CD4-positive, alpha-beta T cell treated with Interleukin-6 at 100 ng/mL for 8 hours (primary cell): ENCODE results near the gene TAF13.
A peak's percentile ranks its signal among the peaks of the same experiment; 100 is the strongest.
"Not testable (repeated sequence)": the region's sequence is repeated elsewhere in the genome, so short reads cannot be mapped to it uniquely, and the experiment has no call there.

Experiments used
- DNase-seq: peaks from one replicate; pipeline ENCODE4 v3.0.0-alpha.2; 2020; ENCODE audit warnings: mixed read lengths, low spot score

TAF13 gene

DNA sequence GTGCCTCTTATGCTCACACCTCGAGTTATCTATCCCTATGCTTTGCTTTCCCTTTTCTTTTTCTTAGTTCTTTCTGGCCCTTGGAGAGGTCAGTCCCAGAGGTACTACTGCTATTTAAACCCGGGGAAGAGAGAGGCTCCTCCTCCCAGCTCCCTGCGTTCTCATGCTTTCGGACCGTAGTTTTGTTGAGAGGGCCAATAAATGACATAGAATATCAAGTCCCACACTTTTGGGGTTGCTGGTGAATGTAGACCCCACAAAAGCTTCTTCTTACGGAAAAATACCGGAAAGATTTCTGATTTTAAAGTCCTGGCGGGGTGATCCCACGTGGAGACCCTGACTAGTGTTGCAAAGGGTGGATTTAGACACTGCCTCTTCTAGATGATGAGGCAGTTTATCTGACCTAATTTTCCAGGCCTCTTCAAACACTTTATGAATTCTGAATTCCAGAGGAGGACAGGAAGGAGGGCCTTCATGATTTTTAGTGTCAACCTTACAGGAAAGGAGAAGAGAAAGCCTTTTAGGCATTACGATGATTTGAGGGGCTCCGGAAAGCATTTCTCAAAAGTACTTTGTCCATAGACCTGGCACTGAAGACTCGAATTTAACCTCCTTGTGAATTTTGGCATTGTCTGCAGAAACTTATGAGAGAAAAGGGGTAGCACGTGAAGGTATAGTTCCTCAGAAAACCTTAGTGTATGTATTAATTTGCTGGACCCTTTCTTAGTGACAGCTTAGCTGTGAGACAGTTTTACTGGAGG lies 15.5 kb upstream of the TAF13 start:
- no peak for DNase-seq

- peak; percentile 85 for DNase-seq
Observed at GRCh38 chr1:109090196-109091077, 14.6 kb upstream of the TAF13 start, which contains the start of gene TMEM167B. Gene TMEM167B (plus strand): TSS chr1:109090764. CDS start chr1:109090873, 109 bp downstream.

DNA sequence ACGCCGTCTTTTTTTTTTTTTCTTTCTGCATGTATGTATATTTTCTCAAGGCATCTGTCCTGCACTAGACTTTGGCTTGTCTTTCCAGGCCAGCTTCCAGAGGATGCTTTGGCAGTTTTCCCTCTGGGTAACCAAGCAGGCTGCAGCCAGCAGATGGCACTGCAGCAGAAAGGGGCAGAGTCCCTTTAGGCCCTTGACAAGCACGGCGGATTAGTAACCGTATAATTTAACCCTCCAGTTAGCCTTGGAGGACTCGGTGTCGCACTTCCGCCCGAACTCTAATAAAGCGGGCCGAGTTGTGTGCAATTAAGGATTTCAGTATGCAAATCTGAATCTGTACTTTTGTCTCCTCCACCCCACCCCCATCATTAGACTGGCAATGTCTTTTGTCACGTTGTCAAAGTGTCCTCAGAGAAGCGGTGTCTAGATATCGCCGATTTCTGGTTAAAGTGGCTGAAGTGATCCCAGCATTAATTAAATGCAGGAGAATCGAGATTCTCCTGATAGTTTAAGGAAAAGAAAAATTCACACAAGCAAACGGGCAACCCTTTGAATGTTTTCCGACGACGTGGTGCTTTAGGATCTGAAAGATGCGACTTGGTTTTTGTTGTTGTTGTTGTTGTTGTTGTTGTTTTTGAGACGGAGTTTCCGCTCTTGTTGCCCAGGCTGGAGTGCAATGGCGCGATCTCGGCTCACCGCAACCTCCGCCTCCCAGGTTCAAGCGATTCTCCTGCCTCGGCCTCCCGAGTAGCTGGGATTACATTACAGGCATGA lies 13.6 kb upstream of the TAF13 start:
- DNase-seq, result peak; percentile 21

DNA sequence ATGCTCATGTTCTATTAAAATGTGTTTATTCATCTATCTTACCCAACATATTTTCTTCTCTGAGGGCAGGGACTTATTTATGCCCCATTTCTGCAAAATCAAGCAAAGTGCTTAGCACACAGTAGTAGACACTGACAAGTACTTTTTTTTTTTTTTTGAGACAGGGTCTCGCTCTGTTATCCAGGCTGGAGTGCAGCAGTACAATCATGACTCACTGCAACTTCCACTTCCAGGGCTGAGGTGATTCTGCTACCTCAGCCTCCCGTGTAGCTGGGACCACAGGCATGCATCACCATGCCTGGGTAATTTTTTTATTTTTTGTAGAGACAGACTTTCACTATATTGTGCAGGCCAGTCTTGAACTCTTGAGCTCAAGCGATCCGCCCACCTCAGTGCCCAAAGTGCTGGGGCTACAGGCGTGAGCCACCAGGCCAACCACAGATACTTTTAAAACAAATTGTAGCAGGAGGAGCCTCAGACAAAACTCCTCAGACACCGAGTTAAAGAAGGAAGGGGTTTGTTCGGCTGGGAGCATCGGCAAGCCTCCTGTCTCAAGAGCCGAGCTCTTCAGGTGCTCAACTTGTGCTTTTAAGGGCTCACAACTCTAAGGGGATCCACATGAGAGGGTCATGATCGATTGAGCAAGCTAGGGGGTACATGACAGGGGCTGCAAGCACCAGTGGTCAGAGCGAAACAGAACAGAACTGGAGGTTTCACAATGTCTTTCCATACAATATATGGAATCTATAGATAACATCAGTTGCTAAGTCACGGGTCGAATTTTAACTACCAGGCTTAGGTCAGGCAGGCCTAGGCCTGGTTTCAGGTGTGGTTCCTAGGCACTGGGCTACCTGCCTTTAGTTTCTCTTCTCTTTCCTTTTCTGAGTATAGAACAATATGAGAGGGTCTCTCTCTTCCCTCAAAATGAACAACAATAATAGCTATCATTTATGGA lies 9.0 kb upstream of the TAF13 start:
- DNase-seq, result no peak

DNA sequence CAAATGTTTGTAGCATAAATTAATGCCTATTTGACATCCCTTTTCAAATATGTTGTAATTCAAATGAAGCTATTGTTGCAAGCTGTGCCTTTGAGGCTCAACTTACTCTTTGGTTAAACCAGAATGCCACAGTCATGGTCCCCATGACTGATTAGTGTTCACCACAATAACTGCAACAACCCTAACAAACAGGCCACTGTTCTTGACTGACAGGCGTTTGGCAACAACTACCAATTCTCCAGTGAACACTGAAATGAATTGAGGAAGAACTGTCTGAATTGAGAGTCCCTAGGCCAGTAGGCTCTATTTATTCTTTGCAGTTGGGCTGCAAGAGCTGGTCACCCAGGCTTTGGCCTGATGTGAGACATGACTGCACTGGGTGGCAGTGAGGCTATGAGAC lies 8.1 kb upstream of the TAF13 start:
- no peak for DNase-seq

DNA sequence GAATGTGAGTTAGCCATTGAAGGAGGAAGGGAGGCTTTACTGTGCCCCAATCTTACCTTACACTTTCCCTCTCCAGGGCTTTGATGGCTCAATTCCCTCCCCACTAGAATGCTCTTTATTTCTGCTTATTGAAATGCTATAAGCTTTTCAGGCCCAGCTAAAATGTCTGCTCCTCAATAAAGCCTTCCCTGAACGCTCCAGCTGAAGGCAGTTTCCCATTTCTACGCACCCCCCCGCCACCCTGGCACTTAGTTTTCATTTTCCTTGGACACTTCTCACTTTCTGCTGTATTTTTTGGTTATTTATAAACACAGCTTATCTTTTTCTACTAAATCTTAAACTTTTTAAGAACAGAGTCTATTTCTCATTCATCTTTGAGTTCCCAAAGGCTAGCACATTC lies 7.7 kb upstream of the TAF13 start:
- no peak for DNase-seq

GRCh38 chr1:109080441-109081082 lies 4.8 kb upstream of the TAF13 start:
- no peak for DNase-seq

GRCh38 chr1:109079240-109079622 lies 3.4 kb upstream of the TAF13 start:
- no peak for DNase-seq

DNA sequence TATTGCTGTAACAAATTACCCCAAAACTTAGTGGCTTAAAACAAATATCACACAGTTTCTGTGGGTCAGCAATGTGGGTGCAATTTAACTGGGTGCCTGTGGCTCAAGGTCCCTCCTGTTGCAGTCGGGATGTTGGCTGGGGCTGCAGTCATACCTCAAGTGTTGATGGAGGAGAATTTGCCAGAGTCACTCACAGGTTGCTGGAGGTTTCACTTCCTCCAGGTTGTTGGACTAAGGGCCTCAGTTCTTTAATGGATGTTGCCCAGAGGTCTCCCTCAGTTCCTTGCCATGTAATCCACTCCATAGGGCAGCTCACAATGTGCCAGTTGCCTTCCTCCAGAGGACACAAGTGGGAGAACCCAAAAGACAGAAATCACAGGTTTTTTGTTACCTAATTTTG lies 2.5 kb upstream of the TAF13 start:
- no peak for DNase-seq

DNA sequence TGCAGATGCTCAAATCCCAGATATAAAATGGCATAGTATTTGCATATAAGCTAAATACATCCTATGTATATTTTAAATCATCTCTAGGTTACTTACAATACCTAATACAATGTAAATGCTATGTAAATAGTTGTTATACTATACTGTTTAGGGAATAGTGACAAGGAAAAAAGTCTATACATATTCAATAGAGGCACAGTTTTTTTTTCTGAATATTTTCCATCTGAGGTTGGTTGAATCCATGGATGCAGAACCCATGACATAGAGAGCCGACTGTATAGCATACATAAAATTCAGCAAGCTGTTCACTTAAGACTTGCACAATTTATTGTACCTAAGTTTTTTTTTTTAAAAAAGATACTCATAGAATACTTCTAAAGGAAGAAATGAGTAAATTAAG lies 6.5 kb downstream of the TAF13 start:
- no peak for DNase-seq

- DNase-seq, result no peak
Observed at GRCh38 chr1:109067883-109068282, 7.9 kb downstream of the TAF13 start.

DNA sequence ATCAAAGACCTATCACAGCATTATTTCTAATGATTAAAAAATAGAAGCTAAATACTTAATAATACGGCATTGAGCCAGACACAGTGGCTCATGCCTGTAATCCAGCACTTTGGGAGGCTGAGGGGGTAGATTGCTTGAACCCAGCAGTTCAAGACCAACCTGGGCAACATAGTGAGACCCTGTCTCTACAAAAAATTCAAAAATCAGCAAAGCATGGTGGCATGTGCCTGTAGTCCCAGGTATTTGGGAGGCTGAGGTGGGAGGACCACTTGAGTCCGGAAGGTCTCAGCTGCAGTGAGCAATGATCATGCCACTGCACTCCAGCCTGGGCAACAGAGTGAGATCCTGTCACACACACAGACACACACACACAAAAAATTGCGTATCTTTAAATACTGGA lies 10.7 kb downstream of the TAF13 start:
- DNase-seq, result no peak

GRCh38 chr1:109061183-109061582 lies 14.6 kb downstream of the TAF13 start:
- no peak for DNase-seq

- no peak for DNase-seq
Observed at GRCh38 chr1:109060707-109061106, 15.1 kb downstream of the TAF13 start.

GRCh38 chr1:109059026-109059425 lies 16.8 kb downstream of the TAF13 start:
- DNase-seq, result no peak

DNA sequence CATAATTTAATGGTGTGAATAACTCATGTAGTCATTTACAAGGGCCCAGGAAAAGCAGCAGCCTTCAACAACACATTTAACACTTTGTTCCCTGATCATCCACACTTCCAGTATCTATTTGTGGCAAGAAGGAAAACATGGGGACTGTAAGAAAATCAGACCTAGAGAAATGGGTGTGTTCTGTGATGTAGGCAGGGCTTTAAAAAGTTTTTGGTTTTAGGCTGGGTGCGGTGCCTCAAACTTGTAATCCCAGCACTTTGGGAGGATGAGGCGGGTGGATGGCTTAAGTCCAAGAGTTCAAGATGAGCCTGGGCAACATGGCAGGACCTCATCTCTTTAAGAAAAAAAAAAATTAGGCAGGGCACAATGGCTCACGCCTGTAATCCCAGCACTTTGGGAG lies 19.7 kb downstream of the TAF13 start:
- DNase-seq, result no peak

DNA sequence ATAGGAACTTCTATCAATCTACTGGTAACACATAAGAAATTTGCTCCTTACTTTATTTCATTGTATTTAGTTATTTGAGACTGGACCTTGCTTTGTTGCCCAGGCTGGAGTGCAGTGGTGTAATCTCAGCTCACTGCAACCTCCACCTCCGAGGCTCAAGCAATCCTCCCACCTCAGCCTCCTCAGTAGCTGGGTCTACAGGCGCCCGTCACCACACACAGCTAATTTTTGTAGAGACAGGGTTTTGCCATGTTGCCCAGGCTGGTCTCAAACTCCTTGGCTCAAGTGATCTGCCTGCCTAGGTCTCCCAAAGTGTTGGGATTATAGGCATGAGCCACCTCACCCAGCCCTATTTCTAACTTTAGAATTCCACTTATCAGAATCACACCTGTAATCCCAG lies 23.7 kb downstream of the TAF13 start:
- not testable (repeated sequence) for DNase-seq

GRCh38 chr1:109050228-109050995 lies 25.4 kb downstream of the TAF13 start:
- DNase-seq, result no peak

GRCh38 chr1:109048335-109048734 lies 27.5 kb downstream of the TAF13 start:
- no peak for DNase-seq

DNA sequence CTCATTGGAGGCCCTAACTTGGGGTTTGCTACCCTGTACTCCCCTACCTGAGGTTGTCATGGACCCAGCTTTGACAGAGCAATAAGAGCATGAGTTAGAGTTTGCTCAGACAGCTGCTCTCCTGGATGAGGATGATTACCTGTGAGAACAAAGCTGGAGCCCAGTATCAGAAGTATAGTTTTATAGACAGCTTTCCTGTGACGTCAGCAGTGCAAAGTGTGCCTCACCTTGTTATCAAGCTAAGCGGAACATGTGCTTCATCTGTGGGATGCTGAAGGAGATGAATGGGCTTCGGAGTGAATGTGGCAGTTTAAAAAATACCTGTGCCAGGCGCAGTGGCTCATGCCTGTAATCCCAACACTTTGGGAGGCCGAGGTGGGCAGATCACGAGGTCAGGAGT lies 28.5 kb downstream of the TAF13 start:
- DNase-seq, result no peak
